Measurements from ENCODE around the gene SORCS2. TPM values are rescaled to one million over a fixed set of nuclear protein-coding genes. Genes with fewer than 3 reads are reported as not detected.

Gene SORCS2
- total and polyA plus RNA-seq, 2 of the 8 experiments (the other 6 are each of a cell fraction or from before 2014, with no cell fraction given), result 0.36 to 1.8 TPM

GRCh38 chr4:7538518-7538917, 346.2 kb downstream of the SORCS2 start (continued):
- TF ChIP-seq EZH2 (IDR thresholded peaks at IDR 0.05; ENCODE audit: low read depth, low read length, severe bottlenecking) (no peak), CEBPB (IDR thresholded peaks at IDR 0.05; ENCODE audit: low read depth, low read length) (no peak), JUN (IDR thresholded peaks at IDR 0.05; ENCODE audit: low read depth, low read length) (no peak)
